PFSK-1 (cell line): ENCODE results near the gene UNC13C.

ENCODE experiments used
- POLR2AphosphoS5 ChIP-seq: IDR thresholded peaks from 2 replicates; pipeline ENCODE4 v1.6.1; 2012; ENCODE audit warnings: low read depth, mild to moderate bottlenecking, control low read depth, low read length, moderate library complexity
- REST ChIP-seq, 2 experiments: IDR thresholded peaks; 2 replicates each; pipeline versions ENCODE4 v1.6.1 to v1.8.0; 2011 to 2012; ENCODE audit warnings: low read depth in 2 of 2, low read length in 2 of 2, control low read depth in 1 of 2, inconsistent platforms in 1 of 2, mild to moderate bottlenecking in 1 of 2, moderate library complexity in 1 of 2; ENCODE audit not compliant: insufficient read depth in 1 of 2
- SIN3A ChIP-seq: IDR thresholded peaks from 2 replicates; pipeline ENCODE4 v1.6.1; 2012; ENCODE audit warnings: mild to moderate bottlenecking, low read length, moderate library complexity, borderline replicate concordance; ENCODE audit not compliant: insufficient read depth
- TAF1 ChIP-seq: IDR thresholded peaks from 2 replicates; pipeline ENCODE4 v1.6.1; 2012; ENCODE audit warnings: low read length, control low read depth, borderline replicate concordance; ENCODE audit not compliant: insufficient read depth

GRCh38 chr15:54011656-54012055, 33.4 kb downstream of the UNC13C start:
- TF ChIP-seq TAF1 (no peak), POLR2AphosphoS5 (no peak), SIN3A (no peak), REST (IDR thresholded peaks at IDR 0.05; ENCODE audit: insufficient read depth in 1 of 2, low read depth in 2 of 2, low read length in 2 of 2) (no peak)
